ENCODE measurements around the gene OR7G2. TPM values are rescaled to one million over a fixed set of nuclear protein-coding genes. Genes with fewer than 3 reads are reported as not detected.
"Not testable (repeated sequence)": the region's sequence is repeated elsewhere in the genome, so short reads cannot be mapped to it uniquely, and the experiment has no call there.

The OR7G2 gene
- polyA plus RNA-seq, 3 donors = not detected

DNA sequence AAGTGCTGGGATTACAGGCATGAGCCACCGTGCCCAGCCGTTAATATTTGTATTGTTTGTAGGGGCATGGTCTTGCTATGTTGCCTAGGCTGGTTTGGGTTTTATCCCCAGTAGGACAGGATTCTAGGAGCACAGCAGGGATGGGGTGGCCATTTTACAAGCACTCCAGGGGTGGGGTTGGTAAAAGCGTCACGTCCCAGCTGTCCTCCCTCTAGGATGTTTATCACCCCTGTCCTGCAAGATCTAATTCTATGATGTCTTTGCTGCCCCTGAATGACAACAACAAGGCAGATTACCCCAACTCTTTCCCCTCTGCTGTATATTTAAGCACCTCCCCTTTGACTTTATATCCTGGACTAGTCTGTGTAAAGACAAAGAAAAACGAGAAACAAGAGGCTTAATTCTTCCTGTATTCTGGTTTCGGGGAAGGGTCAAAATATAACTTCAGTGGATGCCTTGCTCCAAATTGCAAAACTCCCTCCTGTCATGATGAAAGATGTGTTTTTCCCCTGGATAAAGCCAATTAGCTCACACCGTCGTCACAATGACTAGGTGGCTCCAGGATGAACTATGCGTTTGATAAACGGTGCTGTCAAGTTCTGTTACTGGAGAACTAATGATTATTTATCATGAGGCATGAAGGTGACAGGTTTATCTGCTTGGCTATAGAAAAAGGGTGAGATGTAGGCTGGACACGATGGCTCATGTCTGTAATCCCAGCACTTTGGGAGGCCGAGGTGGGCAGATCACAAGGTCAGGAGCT is 48.2 kb downstream of the OR7G2 start:
- H3K36me3 ChIP-seq (replicated peaks in 1 of 2; ENCODE audit: control insufficient read depth in 1 of 2, insufficient read depth in 2 of 2, low read length in 2 of 2) = no peaks in the 10 kb centered on the region
- no peaks in the 10 kb centered on the region for H3K27me3 ChIP-seq (ENCODE audit: control insufficient read depth in 2 of 2, insufficient read depth in 2 of 2, low read length in 2 of 2)
- no peaks in the 10 kb centered on the region for H3K79me2 ChIP-seq (ENCODE audit: insufficient read depth, low read length)
- Mint-ChIP-seq H3K36me3 (no peaks in the 10 kb centered on the region), H3K27ac (peak overlapping the region in 5 of 7 donors; percentile 18 to 74 (median 72)), H3K4me3 (no peak overlapping the region), H3K9me3 (no peaks in the 10 kb centered on the region), H3K4me1 (peaks cover 9% of the 10 kb centered on the region), H3K27me3 (ENCODE audit: low read depth in 3 of 3) (peaks cover 0 to 4% (median 3%) of the 10 kb centered on the region in 3 donors)
- peaks cover 0 to 2% of the 10 kb centered on the region in 2 donors for H3K4me1 ChIP-seq (ENCODE audit: control insufficient read depth in 1 of 2, insufficient read depth in 2 of 2, low read length in 2 of 2)
- no peak overlapping the region for H3K4me2 ChIP-seq (replicated peaks; ENCODE audit: extremely low read depth, low read length, poor library complexity, severe bottlenecking)
- no peaks in the 10 kb centered on the region for H3K9me3 ChIP-seq (replicated peaks in 1 of 2; ENCODE audit: control insufficient read depth in 1 of 2, insufficient read depth in 1 of 2, low read length in 2 of 2)
- intact Hi-C loops (cut with micrococcal nuclease) = no loop called here
- H3K4me3 ChIP-seq (replicated peaks in 1 of 3; ENCODE audit: low read depth in 2 of 3, low read length in 3 of 3) = no peak overlapping the region
- H2AFZ ChIP-seq (ENCODE audit: insufficient read depth, low read depth, low read length, poor library complexity, severe bottlenecking) = no peak overlapping the region
- WGBS (ENCODE audit: insufficient coverage) = 60% methylated on average over 2 of the region's 12 CpGs
- DNase-seq = peak in 2 of 3 donors; percentile 3 to 65
- TF ChIP-seq, protein P1, sequence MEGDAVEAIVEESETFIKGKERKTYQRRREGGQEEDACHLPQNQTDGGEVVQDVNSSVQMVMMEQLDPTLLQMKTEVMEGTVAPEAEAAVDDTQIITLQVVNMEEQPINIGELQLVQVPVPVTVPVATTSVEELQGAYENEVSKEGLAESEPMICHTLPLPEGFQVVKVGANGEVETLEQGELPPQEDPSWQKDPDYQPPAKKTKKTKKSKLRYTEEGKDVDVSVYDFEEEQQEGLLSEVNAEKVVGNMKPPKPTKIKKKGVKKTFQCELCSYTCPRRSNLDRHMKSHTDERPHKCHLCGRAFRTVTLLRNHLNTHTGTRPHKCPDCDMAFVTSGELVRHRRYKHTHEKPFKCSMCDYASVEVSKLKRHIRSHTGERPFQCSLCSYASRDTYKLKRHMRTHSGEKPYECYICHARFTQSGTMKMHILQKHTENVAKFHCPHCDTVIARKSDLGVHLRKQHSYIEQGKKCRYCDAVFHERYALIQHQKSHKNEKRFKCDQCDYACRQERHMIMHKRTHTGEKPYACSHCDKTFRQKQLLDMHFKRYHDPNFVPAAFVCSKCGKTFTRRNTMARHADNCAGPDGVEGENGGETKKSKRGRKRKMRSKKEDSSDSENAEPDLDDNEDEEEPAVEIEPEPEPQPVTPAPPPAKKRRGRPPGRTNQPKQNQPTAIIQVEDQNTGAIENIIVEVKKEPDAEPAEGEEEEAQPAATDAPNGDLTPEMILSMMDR (IDR thresholded peaks at IDR 0.05) = no peak
- H4K20me1 ChIP-seq (ENCODE audit: insufficient read depth, low read length) = no peaks in the 10 kb centered on the region
- H3K9ac ChIP-seq (ENCODE audit: insufficient read depth, low read length, poor library complexity, severe bottlenecking) = no peak overlapping the region
- no peak overlapping the region for H3K27ac ChIP-seq (ENCODE audit: low read depth in 1 of 2, low read length in 2 of 2)

DNA sequence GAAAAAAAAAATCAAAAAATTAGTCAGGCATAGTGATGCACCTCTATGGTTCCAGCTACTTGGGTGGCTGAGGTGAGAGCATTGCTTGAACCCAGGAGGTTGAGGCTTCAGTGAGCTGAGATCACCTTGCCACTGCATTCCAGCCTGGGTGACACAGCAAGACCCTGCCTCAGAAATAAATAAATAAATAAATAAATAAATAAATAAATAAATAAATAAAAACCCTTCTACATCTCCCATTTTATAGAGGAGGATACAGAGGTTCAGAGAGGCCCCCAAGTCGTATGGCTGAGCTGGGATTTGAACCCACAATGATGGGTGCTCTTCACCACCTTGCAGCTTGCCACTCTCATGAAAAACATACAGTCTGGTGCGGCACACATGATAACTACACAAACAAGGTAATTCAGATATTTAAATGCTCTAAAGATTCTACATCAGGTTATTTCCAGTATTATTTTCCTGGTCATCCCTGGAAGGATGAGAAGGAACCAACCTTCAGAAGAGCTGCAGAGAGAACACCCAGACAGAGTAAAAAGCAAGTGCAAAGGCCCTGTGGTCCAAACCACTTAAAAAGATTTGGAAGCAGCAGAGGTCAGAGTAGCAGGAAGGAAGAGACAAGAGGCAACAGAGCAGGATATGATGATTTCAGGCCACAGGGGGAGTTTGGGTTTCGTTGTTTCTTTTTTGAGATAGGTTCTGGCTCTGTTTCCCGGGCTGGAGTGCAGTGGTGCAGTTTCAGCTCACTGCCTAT is 49.6 kb downstream of the OR7G2 start:
- WGBS (ENCODE audit: insufficient coverage) = no CpG with 5 or more reads among the region's 4 CpGs

DNA sequence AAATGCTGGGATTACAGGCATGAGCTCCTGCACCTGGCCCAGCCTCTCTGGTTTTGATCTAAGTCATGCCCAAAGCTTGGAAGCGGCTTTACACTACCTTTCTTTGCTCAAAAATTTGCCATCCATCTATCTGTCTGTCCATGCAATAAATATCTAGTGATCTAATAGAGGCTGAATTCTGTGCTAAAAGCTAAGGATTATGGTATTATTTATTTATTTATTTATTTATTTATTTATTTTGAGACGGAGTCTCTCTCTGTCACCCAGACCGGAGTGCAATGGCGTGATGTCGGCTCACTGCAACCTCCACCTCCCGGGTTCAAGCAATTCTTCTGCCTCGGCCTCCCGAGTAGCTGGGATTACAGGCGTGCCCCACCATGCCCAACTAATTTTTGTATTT is 51.1 kb downstream of the OR7G2 start:
- H3K9me3 ChIP-seq (replicated peaks in 1 of 2; ENCODE audit: control insufficient read depth in 1 of 2, insufficient read depth in 1 of 2, low read length in 2 of 2); H3K36me3 Mint-ChIP-seq; H4K20me1 ChIP-seq (ENCODE audit: insufficient read depth, low read length); H3K4me1 Mint-ChIP-seq; H3K27ac Mint-ChIP-seq; H3K36me3 ChIP-seq (replicated peaks in 1 of 2; ENCODE audit: control insufficient read depth in 1 of 2, insufficient read depth in 2 of 2, low read length in 2 of 2); H3K9ac ChIP-seq (ENCODE audit: insufficient read depth, low read length, poor library complexity, severe bottlenecking); H3K4me3 Mint-ChIP-seq; H3K79me2 ChIP-seq (ENCODE audit: insufficient read depth, low read length); H3K4me2 ChIP-seq (replicated peaks; ENCODE audit: extremely low read depth, low read length, poor library complexity, severe bottlenecking); intact Hi-C loops (cut with micrococcal nuclease); H3K27me3 Mint-ChIP-seq (ENCODE audit: low read depth in 3 of 3); H3K4me1 ChIP-seq (ENCODE audit: control insufficient read depth in 1 of 2, insufficient read depth in 2 of 2, low read length in 2 of 2); H2AFZ ChIP-seq (ENCODE audit: insufficient read depth, low read depth, low read length, poor library complexity, severe bottlenecking); H3K27me3 ChIP-seq (ENCODE audit: control insufficient read depth in 2 of 2, insufficient read depth in 2 of 2, low read length in 2 of 2); H3K4me3 ChIP-seq (replicated peaks in 1 of 3; ENCODE audit: low read depth in 2 of 3, low read length in 3 of 3); H3K9me3 Mint-ChIP-seq; H3K27ac ChIP-seq (ENCODE audit: low read depth in 1 of 2, low read length in 2 of 2); DNase-seq: not testable (repeated sequence)
- WGBS (ENCODE audit: insufficient coverage) = 90% methylated on average over 4 of the region's 9 CpGs

More for the DNA sequence above, 49.6 kb downstream of the OR7G2 start:
- H3K9me3 Mint-ChIP-seq = peaks cover 0 to 7% (median 0%) of the 10 kb centered on the region in 7 donors
- no peak for DNase-seq
- H3K4me3 Mint-ChIP-seq = no peak overlapping the region
- intact Hi-C loops (cut with micrococcal nuclease) = no loop called here
- Histone ChIP-seq H3K9ac (ENCODE audit: insufficient read depth, low read length, poor library complexity, severe bottlenecking) (no peak overlapping the region), H3K27me3 (ENCODE audit: control insufficient read depth in 2 of 2, insufficient read depth in 2 of 2, low read length in 2 of 2) (no peaks in the 10 kb centered on the region), H3K27ac (ENCODE audit: low read depth in 1 of 2, low read length in 2 of 2) (no peak overlapping the region), H3K9me3 (replicated peaks in 1 of 2; ENCODE audit: control insufficient read depth in 1 of 2, insufficient read depth in 1 of 2, low read length in 2 of 2) (no peaks in the 10 kb centered on the region), H3K36me3 (replicated peaks in 1 of 2; ENCODE audit: control insufficient read depth in 1 of 2, insufficient read depth in 2 of 2, low read length in 2 of 2) (no peaks in the 10 kb centered on the region), H3K4me1 (ENCODE audit: control insufficient read depth in 1 of 2, insufficient read depth in 2 of 2, low read length in 2 of 2) (peaks cover 0 to 2% of the 10 kb centered on the region in 2 donors), H4K20me1 (ENCODE audit: insufficient read depth, low read length) (no peaks in the 10 kb centered on the region), H3K4me2 (replicated peaks; ENCODE audit: extremely low read depth, low read length, poor library complexity, severe bottlenecking) (no peak overlapping the region), H2AFZ (ENCODE audit: insufficient read depth, low read depth, low read length, poor library complexity, severe bottlenecking) (no peak overlapping the region), H3K79me2 (ENCODE audit: insufficient read depth, low read length) (no peaks in the 10 kb centered on the region), H3K4me3 (replicated peaks in 1 of 3; ENCODE audit: low read depth in 2 of 3, low read length in 3 of 3) (no peak overlapping the region)
- TF ChIP-seq, protein P1 (IDR thresholded peaks at IDR 0.05) = no peak
- H3K27ac Mint-ChIP-seq = no peak overlapping the region
- no peaks in the 10 kb centered on the region for H3K36me3 Mint-ChIP-seq
- peaks cover 9% of the 10 kb centered on the region for H3K4me1 Mint-ChIP-seq
- H3K27me3 Mint-ChIP-seq (ENCODE audit: low read depth in 3 of 3) = peaks cover 0 to 5% (median 3%) of the 10 kb centered on the region in 3 donors

All from CD14-positive monocyte (primary cell).